Amniotic epithelial cell (primary cell): ENCODE data around the gene LHFPL2.
A peak's percentile ranks its signal among the peaks of the same experiment; 100 is the strongest.
"Not testable (repeated sequence)": the region's sequence is repeated elsewhere in the genome, so short reads cannot be mapped to it uniquely, and the experiment has no call there.

Experiments used
- DNase-seq: peaks from one replicate; pipeline ENCODE4 v3.0.0-alpha.2; 2010; ENCODE audit warnings: low read depth

Gene LHFPL2, protein sequence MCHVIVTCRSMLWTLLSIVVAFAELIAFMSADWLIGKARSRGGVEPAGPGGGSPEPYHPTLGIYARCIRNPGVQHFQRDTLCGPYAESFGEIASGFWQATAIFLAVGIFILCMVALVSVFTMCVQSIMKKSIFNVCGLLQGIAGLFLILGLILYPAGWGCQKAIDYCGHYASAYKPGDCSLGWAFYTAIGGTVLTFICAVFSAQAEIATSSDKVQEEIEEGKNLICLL

DNA sequence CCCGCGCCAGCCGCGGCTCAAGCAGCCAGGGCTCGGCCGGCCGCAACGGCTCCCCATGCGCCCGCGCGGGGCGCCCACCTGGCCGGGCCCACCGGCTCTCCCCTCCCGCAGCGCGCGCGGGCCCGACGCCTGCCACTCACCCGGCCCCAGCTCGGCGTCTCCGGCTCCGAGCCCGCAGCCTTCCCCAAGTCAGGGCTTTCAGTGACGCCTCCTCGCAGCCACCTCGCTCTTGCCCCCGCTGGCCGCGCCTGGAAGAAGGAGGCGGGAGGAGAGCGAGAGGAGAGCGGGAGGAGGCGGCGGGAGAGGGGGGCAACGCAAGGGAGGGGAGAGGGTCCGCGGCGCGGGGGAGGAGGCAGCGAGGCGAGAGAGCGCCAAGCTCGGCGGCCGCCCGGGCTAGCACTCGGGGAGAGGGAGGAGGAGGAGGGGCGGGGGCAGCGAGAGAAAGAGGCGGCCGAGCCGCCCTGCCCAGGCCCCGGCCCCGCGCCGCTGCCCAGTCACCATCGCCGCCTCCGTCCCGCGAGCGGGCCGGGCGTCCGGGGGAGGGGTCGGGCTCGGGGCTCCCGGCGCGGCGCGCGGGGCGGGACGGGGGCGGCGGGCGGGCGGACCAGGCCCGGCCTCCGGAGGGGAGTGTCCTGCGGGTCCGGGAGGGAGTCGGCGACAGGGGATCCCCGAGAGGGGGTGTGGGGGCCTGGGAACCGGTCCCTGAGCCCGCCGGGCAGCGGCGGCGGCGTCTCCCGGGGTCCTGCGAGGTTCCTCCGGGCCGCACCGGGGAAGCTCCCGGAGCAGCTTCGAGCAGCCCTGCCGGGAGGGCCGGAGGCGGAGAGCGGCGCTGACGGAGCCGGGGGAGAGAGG is at the start of gene LHFPL2:
Gene LHFPL2, minus strand, starts transcription at position 414 of the 852 bp plus-strand sequence. CDS start 138,559 bp downstream, outside the sequence.
- peak; percentile 74 for DNase-seq

DNA sequence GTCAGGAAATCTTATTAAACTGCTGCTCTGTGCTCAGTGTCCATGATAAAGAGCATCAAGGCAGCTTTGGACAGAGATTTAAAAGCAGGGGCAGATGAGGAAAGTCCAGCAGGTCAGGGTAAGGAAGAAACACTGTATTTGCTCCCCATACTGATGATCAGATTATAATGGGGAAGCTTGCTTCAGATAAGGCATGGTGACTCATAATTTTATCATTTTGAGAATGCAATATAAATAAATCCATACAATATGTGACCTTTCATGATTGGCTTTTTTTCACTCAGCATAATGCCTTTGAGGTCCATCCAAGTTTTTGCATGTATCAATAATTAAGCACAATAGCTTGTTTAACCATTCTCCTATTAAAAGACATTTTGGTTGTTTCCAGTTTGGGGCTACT is 48.1 kb upstream of the LHFPL2 start:
- DNase-seq, result peak; percentile 18

DNA sequence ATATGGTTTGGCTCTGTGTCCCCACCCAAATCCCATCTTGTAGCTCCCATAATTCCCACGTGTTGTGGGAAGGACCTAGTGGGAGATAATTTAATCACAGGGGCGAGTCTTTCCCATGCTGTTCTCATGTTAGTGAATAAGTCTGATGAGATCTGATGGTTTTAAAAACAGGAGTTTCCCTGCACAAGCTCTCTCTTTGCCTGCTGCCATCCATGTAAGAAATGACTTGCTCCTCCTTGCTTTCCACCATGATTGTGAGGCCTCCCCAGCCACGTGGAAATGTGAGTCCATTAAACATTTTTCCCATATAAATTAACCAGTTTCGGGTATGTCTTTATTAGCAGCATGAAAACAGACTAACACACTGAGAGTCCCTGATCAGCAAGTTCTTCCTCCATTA is 47.5 kb upstream of the LHFPL2 start:
- DNase-seq, result not testable (repeated sequence)

DNA sequence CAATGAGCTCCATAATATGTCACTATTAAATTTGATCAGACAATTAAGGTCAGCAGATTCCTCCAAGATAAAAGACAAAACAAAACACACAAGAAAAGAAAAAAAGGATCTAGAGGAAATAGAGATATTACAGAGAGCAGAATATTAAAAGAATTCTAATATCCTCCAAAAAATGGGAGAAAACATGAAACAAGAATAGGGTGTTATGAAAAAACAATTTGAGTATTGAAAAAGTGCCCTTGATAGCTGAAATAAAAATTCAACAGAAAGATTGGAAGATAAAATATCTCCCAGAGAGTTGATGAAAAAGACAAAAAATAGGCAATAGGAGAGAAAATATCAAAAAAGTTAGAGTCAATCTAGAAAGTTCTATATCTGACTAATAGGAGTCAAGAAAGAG is 44.8 kb upstream of the LHFPL2 start:
- DNase-seq, result no peak

DNA sequence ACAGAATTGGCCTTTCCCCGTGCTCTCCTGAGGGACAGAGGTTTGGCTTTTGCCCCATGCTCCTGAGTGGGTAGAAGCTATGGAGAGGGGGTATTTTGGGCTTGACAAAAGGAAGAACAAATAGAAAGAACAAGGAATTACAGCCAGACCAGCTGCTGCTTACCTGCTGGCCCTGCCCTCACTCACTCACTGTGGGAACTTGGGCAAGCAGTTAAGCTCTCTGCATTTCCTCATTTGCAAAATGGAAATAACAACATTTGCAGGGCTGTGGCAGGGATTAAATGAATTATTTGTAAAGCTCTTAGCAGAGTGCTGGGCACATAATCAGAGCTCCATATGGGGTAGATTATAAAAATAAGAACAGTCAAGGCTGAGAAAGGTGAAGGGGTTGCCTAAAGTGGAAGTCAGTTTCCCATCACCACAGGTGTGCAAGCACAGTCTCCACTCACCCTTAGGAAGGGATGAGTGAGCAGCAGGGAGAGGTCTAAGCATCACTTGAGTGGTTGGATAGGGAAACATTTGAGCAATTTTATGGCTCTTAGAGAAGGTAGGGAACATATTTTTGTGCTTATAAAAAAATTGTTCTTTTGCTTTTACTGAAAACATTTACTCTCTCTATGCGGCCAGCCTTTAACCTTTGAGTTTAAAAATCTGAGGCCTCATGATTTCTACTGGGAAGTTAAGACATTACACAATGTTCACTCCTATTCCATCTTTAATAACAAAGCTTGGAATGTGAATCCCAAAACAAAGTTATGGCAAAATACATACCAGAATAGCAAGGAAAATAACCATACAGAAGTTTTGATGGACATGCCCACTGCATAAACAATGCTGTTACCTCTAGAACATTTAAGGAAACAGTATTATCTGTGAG is 42.8 kb upstream of the LHFPL2 start:
- no peak for DNase-seq

DNA sequence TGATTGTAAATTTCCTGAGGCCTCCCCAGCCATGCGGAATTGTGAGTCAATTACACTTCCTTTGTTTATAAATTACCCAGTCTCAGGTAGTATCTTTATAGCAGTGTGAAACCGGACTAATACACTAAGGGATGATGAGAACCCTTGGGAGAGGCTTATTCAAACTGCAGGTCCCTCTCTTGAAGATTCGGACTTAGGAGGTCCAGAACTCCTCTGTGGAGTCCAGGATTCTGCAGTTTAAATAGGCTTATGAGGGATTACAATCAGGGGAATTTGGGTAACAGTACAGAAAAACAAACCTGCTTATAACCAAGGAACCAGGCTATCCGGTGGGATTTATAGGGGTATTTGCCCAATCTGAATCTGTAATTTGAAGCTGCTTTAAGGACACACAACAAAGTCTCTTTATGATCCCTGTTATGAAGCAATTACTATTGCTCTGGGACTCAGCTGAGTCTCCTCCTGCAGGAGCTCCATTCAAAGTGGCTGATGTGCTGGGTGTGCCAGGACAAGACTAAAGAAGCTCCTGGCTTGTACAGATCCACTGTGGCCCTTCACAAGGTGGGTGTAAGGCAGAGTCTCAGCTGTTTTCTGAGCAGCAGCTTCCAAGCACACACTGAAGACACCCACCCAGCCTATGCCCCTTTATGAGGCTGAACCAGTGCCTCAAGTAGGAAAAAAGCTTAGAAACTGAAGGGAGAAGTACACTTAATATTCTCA is 41.8 kb upstream of the LHFPL2 start:
- DNase-seq, result no peak

DNA sequence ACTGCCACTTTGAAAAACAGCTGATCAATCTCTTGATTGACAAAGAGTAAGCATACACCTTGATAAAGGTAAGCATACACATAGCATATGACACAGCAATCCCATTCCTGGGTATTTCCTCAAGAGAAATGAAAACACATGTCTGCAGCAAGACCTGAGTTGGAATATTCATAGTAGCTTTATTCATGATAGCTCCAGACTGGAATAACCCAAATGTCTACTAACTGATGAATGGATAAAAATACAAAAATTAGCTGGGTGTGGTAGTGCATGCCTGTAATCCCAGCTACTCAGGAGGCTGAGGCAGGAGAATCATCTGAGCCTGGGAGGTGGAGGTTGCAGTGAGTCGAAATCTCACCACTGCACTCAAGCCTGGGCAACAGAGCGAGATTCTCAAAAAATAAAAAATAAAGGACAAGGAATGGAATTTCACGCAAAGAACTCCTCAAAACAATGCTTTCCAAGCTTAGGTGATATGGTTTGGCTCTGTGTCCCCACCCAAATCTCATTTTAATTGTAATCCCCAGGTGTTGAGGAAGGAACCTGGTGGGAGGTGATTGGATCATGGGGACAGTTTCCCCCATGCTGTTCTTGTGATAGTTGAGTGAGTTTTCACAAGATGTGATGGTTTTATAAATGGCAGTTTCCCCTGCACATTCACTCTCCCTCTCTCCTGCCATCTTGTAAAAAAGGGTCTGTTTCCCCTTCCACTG is 41.1 kb upstream of the LHFPL2 start:
- no peak for DNase-seq

DNA sequence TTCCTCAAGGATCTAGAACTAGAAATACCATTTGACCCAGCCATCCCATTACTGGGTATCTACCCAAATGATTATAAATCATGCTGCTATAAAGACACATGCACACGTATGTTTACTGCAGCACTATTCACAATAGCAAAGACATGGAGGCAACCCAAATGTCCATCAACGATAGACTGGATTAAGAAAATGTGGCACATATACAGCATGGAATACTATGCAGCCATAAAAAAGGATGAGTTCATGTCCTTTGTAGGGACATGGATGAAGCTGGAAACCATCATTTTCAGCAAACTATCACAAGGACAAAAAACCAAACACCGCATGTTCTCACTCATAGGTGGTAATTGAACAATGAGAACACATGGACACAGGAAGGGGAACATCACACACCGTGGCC is 38.9 kb upstream of the LHFPL2 start:
- DNase-seq, result not testable (repeated sequence)

DNA sequence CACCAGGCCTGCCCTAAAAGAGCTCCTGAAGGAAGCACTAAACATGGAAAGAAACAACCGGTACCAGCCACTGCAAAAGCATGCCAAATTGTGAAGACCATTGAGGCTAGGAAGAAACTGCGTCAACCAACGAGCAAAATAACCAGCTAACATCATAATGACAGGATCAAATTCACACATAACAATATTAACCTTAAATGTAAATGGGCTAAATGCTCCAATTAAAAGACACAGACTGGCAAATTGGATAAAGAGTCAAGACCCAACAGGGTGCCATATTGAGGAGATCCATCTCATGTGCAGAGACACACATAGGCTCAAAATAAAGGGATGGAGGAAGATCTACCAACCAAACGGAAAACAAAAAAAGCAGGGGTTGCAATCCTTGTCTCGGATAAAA is 35.3 kb upstream of the LHFPL2 start:
- not testable (repeated sequence) for DNase-seq

DNA sequence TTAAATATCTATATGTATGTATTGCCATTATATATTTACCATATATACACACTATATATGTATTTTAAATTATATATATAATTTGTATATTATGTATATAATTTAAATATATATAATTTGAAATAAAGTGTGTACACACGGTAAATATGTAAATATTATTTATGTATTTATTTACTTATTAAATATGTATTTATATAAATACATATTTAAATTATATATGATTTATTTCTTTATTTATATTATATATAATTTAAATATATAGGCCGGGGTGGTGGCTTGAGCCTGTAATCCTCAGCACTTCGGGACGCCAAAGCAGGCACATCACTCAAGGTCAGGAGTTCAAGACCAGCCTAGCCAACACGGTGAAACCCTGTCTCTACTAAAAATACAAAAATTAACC is 31.3 kb upstream of the LHFPL2 start:
- no peak for DNase-seq

DNA sequence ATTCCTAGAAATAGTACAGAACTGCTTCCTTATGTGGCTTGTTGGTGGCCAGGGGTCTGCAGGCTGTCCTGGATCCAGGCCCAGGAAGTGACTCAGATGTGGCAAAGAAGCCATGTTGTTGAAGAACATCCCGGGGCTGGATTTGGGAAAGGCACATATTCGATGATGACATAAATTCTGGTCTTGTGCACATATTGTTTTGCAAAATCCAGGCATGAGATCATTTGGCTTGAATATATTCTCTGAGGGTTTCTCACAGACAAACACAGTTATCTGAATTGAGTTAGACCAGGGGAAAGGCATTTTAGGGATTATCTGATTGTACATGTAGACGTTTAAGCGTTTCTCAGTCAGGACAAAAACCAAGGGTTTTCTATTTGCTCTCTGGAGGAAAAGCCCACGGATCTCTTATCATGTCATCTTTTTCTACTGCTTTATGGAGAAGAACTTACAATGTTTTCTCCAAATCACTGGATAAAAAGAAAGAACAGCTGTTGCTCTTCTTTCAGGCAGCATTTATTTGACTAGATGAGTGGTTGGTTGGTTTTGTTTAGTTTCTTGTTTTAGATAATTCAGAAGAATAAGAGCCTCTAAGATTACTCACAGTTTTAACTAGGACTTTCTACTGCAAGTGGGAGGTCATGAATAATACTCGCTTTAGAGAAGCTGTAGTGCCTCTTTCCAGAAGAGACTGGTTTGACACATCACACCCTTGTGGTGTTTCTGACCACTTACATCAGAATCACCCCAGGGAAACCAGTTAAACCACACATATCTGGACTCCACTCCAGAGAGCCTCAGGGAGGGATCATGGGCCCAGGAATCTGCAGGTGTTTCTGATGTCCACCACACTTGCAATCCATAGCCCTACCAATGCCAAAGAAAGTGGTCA is 29.5 kb upstream of the LHFPL2 start:
- DNase-seq, result peak; percentile 98

DNA sequence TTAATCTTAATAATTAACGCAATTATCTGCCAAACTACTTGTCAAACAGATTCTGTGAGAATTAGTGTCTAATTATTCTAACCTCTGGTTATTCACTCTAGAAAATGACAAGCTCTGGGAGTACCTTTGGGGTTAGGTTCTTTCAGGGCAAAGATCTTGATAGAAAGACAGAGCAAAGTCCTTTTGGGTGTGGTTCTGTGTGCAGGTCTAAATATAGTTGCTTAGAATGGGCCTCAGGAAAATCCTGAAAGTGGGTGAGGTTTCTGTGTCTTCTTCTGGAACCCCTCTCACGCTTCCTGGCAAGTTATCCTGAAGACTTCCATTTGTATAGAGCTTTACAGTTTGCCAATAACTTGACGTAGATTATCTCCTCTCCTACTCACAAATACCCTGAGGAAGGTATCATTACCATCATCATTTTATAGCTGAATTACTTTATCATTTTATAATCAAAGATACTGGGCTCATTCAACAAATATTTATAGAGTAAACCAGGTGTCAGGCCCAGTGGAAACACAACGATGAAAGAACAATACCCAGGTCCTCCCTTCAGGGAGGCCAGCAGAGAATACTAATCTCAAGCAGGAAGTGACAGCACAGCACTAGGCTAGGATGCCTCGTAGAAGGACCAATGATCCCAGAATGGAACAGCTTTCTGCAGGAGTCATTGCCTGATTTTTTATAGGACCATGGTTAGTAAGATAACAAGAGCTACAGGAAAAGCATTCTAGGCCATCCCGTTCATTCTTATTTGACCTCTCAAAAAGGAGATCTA is 27.6 kb upstream of the LHFPL2 start:
- DNase-seq, result no peak

DNA sequence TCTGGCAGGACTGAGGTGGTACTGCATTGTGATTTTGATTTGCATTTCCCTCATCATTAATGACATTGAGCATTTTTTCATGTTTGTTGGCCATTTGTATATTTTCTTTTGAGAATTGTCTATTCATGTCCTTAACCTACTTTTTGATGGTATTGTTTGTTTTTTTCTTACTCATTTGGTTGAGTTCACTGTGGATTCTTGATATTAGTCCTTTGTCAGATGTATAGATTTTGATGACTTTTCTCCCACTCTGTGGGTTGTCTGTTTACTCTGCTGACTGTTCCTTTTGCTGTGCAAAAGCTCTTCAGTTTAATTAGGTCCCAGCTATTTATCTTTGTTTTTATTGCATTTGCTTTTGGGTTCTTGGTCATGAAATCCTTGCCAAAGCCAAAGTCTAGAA is 25.3 kb upstream of the LHFPL2 start:
- DNase-seq, result not testable (repeated sequence)

DNA sequence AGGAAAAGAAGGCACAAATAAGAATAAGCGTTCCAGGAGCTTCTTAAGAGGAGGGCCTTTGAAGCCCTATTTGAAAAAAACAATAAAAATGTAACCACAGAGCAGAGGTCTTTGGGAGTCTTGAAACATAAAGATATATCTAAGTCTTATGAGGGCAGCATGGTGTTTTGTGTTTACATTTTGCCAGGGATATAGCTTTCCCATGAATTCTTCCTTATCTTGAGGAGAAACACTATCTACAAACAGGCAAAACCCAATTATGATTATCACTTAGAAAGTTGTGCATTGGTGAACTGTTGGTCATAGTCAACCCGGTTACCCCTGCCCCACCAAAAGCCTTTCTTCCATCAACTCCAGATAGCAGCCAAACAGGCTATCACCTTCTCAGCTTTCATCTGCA is 23.6 kb upstream of the LHFPL2 start:
- DNase-seq, result peak; percentile 45

DNA sequence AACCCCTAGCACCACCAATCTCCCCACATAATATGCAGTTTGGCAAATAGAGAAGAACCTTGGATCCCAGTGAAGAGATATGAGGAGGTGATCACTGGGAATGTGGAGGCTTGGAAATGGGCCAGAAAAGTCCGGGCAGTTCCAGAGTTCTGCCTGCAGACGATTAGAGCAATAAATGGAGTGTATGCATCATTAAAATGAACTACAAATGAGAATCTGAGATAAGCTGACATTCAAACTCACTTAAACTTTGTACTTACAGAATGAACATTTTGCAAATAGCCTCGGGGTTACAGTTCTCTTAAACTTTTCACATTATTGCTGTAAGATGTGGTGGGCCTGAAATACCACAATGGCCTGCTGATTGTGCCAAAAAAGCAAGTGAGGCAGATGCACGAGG is 23.0 kb upstream of the LHFPL2 start:
- DNase-seq, result peak; percentile 74

DNA sequence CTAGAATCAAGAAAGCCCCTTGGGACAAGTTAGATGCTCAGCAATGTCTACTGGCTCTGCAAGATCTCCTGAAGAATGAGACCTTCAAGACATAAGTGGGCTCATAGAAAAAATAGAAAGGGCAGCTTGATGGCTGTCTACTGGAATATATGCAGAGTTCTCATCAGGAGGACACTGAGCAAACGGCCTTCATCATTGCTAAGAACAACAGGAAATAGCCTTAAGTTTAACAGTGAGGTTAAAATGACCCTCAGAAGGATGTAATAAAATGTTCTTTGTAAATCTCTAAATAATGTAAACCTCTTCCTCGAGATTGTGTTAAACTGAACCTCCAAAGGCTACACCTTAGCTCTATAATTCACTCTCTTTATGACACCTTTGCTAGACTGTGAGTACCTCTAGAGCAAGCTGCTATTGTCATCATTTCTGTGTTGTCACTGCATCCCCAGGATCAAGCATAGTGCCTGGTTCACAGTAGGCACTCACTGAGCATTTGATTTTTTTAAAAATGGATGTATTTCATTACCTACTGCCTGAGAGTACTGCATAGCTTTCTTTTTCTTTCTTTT is 22.2 kb upstream of the LHFPL2 start:
- DNase-seq, result no peak

DNA sequence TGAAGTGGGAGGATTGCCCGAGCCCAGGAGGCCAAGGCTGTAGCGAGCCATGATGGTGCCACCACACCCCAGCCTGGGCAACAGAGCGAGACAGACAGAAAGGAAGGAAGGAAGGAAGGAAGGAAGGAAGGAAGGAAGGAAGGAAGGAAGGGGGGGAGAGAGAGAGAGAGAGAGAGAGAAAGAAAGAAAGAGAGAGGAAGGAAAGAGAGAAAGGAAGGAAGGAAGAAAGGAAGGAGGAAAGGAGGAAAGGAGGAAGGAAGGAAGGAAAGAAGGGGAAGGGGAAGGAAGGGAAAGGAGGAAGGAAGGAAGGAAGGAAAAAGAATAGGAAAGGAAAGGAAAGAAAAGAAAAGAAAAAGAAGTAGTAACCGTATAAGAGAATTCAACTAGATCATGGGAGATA is 20.8 kb upstream of the LHFPL2 start:
- DNase-seq, result no peak

DNA sequence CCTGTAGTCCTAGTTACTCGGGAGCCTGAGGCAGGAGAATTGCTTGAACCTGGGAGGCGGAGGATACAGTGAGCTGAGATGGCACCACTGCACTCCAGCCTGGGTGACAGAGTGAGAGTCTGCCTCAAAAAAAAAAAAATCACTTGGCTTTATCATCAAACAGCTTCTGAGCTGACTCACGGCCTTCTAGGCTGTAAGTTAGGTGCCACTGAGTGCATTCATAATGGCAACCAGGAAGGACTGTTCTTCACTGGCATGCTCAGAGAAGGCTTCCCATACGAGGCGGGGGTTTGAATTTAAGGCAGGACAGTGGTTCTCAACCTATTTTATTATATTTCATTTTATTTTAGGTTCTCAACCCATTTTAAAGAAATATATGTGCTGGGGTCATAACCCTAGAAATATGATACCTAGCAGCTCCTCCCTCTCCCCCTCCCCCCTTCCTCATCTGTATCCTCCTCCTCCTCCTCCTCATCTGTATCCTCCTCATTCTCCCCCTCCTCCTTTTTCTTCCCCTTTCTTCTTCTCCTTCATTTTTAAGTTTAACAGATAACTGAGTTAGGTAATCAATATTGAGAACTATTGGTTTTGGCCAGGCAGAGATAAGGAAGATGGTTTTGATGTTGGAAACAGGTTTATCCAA is 19.0 kb upstream of the LHFPL2 start:
- DNase-seq, result peak; percentile 56

DNA sequence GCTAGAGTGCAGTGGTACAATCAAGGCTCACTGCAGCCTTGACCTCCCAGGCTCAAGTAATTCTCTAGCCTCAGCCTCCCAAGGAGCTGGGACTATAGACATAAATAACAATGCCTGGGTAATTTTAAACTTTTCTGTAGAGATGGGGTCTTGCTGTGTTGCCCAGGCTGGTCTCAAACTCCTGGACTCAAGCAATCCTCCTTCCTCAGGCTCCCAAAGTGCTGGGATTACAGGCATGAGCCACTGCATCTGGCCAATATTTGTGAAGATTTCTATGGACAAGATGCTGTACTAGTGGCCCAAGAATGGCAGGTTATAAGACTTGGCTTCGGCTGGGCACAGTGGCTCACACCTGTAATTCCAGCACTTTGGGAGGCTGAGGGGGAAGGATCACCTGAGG is 18.4 kb upstream of the LHFPL2 start:
- not testable (repeated sequence) for DNase-seq
